RWPE2 (cell line): ENCODE data around the gene DCUN1D1.

Experiments
- ATAC-seq: fragments of 200-7000 bp; cut with Tn5 transposase; 3 replicates; pipeline ENCODE4 v1.9.1; 2021; ENCODE audit warnings: low read depth
- DNase-seq: peaks from one replicate; pipeline ENCODE4 v3.0.0-alpha.2; 2020; ENCODE audit warnings: low spot score
- H3K27ac ChIP-seq: fragments of 450-650 bp; 2 replicates; pipeline ENCODE4 v1.5.1; 2017; ENCODE audit warnings: mild to moderate bottlenecking; ENCODE audit not compliant: poor library complexity, severe bottlenecking
- H3K27me3 ChIP-seq: fragments of 250-450 bp; sonication (Bioruptor Pico); 2 replicates; pipeline ENCODE4 v1.5.1; 2021; ENCODE audit warnings: mild to moderate bottlenecking, moderate library complexity; ENCODE audit not compliant: insufficient read depth, poor library complexity, severe bottlenecking
- H3K36me3 ChIP-seq: fragments of 250-450 bp; sonication (Bioruptor Pico); 2 replicates; pipeline ENCODE4 v1.5.1; 2020; ENCODE audit warnings: low read depth, mild to moderate bottlenecking, moderate library complexity
- H3K4me1 ChIP-seq: fragments of 250-450 bp; sonication (Bioruptor Pico); 2 replicates; pipeline ENCODE4 v1.5.1; 2021; ENCODE audit warnings: mild to moderate bottlenecking, moderate library complexity; ENCODE audit not compliant: insufficient read depth, poor library complexity, severe bottlenecking
- H3K4me3 ChIP-seq: fragments of 250-450 bp; sonication (Bioruptor Pico); 2 replicates; pipeline ENCODE4 v1.5.1; 2021; ENCODE audit warnings: mild to moderate bottlenecking, moderate library complexity; ENCODE audit not compliant: severe bottlenecking
- H3K9me3 ChIP-seq: fragments of 250-450 bp; sonication (Bioruptor Pico); 2 replicates; pipeline ENCODE4 v1.5.1; 2021; ENCODE audit warnings: mild to moderate bottlenecking, moderate library complexity; ENCODE audit not compliant: severe bottlenecking
- CTCF ChIP-seq: fragments of 450-650 bp; IDR thresholded peaks from one replicate; pipeline ENCODE4 v1.5.1; 2017; ENCODE audit warnings: mild to moderate bottlenecking, moderate library complexity; ENCODE audit not compliant: poor library complexity, severe bottlenecking

DCUN1D1 gene

GRCh38 chr3:183018421-183019192, 38.3 kb upstream of the DCUN1D1 start:
- no peaks in the 10 kb centered on the region for H3K4me1 ChIP-seq
- H3K27ac ChIP-seq, result no peak overlapping the region
- no peak overlapping the region for H3K4me3 ChIP-seq
- DNase-seq (no peak), ATAC-seq (no peak)
- H3K9me3 ChIP-seq, result no peaks in the 10 kb centered on the region
- peaks cover 30% of the 10 kb centered on the region for H3K36me3 ChIP-seq
- H3K27me3 ChIP-seq, result no peaks in the 10 kb centered on the region
- no peak for TF ChIP-seq CTCF

DNA sequence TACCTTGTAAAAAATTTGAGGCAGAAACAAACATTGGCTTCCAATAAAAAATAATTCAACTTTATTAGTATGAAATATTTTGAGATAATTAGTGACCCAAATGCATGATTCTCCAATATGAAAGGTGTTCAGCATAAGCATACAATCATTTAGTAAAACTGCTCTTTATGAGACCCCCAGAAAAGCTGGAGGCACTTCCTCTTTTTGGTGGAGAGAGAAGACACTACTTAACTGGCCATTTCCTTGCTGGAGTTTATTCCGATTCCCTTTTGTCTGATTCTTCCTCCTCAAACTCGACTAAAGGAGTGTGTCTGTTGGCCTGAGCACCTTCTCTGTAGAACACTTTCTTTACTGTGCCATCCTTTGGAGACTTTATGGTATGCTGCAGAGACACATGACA, 34.8 kb upstream of the DCUN1D1 start:
- ATAC-seq (no peak), DNase-seq (no peak)
- Histone ChIP-seq H3K27ac (no peak overlapping the region), H3K4me1 (no peaks in the 10 kb centered on the region), H3K9me3 (no peaks in the 10 kb centered on the region), H3K27me3 (no peaks in the 10 kb centered on the region), H3K4me3 (no peak overlapping the region), H3K36me3 (peaks cover 12% of the 10 kb centered on the region)
- no peak for TF ChIP-seq CTCF

DNA sequence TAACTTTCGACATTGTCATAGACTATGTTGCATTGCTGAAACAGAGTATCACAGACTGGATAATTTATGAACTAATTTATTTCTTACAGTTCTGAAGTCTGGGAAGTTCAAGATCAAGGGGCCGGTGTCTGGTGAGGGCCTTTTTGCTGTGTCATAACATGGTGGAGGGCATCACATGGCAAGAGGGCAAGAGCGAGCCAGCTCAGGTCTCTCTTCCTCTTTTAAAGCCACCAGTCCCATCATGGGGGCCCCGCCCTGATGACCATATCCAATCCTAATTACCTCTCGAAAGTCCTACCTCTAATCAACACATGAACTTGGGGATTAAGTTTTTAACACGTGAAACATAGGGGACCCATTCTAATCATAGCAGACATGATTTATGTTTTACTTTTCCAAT, 33.5 kb upstream of the DCUN1D1 start:
- Histone ChIP-seq H3K27ac (no peak overlapping the region), H3K4me1 (no peaks in the 10 kb centered on the region), H3K4me3 (no peak overlapping the region), H3K36me3 (peaks cover 7% of the 10 kb centered on the region; the same call in 1 of the 2 replicates), H3K27me3 (no peaks in the 10 kb centered on the region), H3K9me3 (no peaks in the 10 kb centered on the region)
- DNase-seq (no peak), ATAC-seq (no peak)
- no peak for TF ChIP-seq CTCF

GRCh38 chr3:183013074-183013473, 32.7 kb upstream of the DCUN1D1 start:
- DNase-seq (no peak), ATAC-seq (no peak)
- Histone ChIP-seq H3K4me3 (no peak overlapping the region), H3K27ac (no peak overlapping the region), H3K9me3 (no peaks in the 10 kb centered on the region), H3K27me3 (no peaks in the 10 kb centered on the region), H3K4me1 (no peaks in the 10 kb centered on the region), H3K36me3 (peaks cover 7% of the 10 kb centered on the region; the same call in 1 of the 2 replicates)
- no peak for TF ChIP-seq CTCF

DNA sequence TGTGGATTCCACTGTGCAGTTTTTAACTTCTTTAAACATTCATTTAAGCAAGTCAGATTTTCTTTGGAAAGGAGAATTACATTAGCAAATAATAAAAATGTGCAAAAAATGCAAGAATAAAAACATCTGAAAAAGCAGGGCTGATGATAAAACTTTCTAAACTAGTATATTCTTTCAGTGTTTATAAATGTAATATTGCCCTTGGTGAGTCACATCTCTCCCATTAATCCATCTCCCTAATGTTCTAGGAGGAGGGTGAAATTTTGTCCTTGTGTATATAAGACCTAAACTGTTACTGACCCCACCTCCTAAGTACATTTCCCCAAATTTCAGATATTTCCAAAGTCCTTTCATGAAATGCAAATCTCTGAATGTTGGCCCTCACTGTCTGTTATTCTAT, 28.5 kb upstream of the DCUN1D1 start:
- ATAC-seq (no peak), DNase-seq (no peak)
- Histone ChIP-seq H3K27ac (no peak overlapping the region), H3K27me3 (no peaks in the 10 kb centered on the region), H3K4me3 (no peak overlapping the region), H3K4me1 (no peaks in the 10 kb centered on the region), H3K9me3 (no peaks in the 10 kb centered on the region), H3K36me3 (no peaks in the 10 kb centered on the region)
- no peak for TF ChIP-seq CTCF
